Upper lobe of right lung (tissue), 1 donor: Measurements from ENCODE around the gene CES1. TPM values are rescaled to one million over a fixed set of nuclear protein-coding genes. Genes with fewer than 3 reads are reported as not detected.

Experiments used
- ATAC-seq: fragments of 200-7000 bp; cut with Tn5 transposase; one replicate; pipeline ENCODE4 v1.9.1; 2020; ENCODE audit warnings: mild to moderate bottlenecking, moderate library complexity
- DNase-seq: peaks from one replicate; pipeline ENCODE4 v3.0.0-alpha.2; 2020
- H3K27ac ChIP-seq: fragments of 200-600 bp; one replicate; pipeline ENCODE4 v1.8.0; 2022
- H3K27me3 ChIP-seq: fragments of 200-600 bp; one replicate; pipeline ENCODE4 v1.8.0; 2022; ENCODE audit warnings: mild to moderate bottlenecking
- H3K36me3 ChIP-seq: fragments of 200-600 bp; one replicate; pipeline ENCODE4 v1.8.0; 2022
- H3K4me1 ChIP-seq: fragments of 200-600 bp; one replicate; pipeline ENCODE4 v1.8.0; 2022
- H3K4me3 ChIP-seq: fragments of 200-600 bp; one replicate; pipeline ENCODE4 v1.8.0; 2022; ENCODE audit warnings: mild to moderate bottlenecking
- H3K9me3 ChIP-seq: fragments of 200-600 bp; one replicate; pipeline ENCODE4 v1.8.0; 2022
- intact Hi-C: fragments of 100-400 bp; cut with DNase I; formaldehyde crosslinking; loops from one replicate; pipeline ENCODE4 v1.11.0; 2022
- long read RNA-seq: library from polyadenylated mRNA; unstranded; transcript quantifications from one replicate; pipeline ENCODE4 v2.0.0, GENCODE V29; 2021
- total RNA-seq: library from RNA; stranded (reverse); fragmentation: NEBNext Ultra II Directional; extraction: Animal tissue kit (Norgen Biotek cat#: 25700); gene quantifications from one replicate; pipeline ENCODE4 v1.2.1, GENCODE V29; 2021
- TF ChIP-seq, protein P1 (sequence below): fragments of 200-600 bp; IDR thresholded peaks from one replicate; pipeline ENCODE4 v1.8.0; 2022; ENCODE audit warnings: antibody characterized with exemption
- donor health status: DM: no; HTN: yes; CAD: no; lungs with severe emphysema.

Gene CES1
- 293 TPM for total RNA-seq
- long read RNA-seq, transcript CES1-203 (14 exons, 2,178 nt): minor isoform, 43 of 418 reads
- long read RNA-seq, transcript CES1-202 (14 exons, 1,835 nt): major isoform, 142 of 418 reads
- long read RNA-seq, transcript CES1-201 (14 exons, 2,006 nt): minor isoform, 118 of 418 reads
- long read RNA-seq, partial matches to known transcripts: 37 of 418 reads
- long read RNA-seq, other reads (novel, unspliced or antisense): 78 of 418 reads

DNA sequence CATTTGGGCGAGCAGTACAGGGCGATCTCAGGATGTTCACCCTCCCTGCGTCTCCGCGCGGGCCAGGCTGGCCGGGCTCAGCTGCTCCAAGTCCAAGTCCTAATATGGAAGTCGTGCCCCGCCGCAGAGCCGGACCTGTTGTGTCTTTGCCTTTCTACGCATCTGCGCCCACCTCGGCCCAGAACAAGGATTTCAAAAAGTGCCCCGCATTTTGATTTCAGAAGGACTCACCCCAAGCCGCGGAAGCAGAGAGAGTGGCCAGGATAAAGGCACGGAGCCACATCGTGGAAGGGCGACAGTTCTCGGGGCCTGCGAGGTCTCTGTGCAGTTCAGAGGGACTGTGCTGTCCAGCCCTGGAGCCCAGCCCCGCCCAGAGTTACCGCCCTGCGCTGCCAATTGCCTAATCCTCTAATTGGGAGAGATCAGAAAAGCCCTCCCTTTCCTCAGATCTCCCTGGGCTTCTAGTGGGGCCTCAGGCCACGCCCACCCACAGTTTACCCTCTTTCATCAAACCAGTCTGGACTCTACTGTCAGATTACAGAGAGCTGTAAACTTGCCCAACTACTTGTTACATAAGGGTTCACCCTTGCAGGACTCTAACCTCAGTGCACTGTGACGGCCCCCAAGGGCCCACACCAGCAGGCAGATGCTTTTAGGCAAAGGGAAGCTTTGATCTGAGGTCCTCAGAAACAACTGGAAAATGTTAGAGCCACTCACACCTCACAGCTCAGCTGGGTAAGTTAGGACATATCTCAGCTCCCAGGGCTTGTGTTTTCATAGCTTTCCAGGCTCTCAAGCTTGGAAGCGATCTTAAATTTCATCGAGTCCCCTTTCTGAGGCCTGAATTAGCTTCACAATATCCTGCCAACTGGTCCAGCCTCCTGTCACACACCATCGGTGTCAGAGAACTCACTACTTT lies at the start of gene CES1:
CES1 (minus strand) TSS at position 324 of the 919 bp plus-strand sequence; CDS start at position 283, 41 bp downstream.
- peak; percentile 91 for ATAC-seq
- Histone ChIP-seq H3K36me3 (no peaks in the 10 kb centered on the region), H3K9me3 (no peaks in the 10 kb centered on the region), H3K27ac (peak within 1 kb of the TSS; percentile 85), H3K27me3 (no peaks in the 10 kb centered on the region), H3K4me3 (peak within 1 kb of the TSS; percentile 42), H3K4me1 (peaks cover 23% of the 10 kb centered on the region)
- peak; percentile 94 for DNase-seq
- intact Hi-C loops: no loop called here
- TF ChIP-seq, protein P1, sequence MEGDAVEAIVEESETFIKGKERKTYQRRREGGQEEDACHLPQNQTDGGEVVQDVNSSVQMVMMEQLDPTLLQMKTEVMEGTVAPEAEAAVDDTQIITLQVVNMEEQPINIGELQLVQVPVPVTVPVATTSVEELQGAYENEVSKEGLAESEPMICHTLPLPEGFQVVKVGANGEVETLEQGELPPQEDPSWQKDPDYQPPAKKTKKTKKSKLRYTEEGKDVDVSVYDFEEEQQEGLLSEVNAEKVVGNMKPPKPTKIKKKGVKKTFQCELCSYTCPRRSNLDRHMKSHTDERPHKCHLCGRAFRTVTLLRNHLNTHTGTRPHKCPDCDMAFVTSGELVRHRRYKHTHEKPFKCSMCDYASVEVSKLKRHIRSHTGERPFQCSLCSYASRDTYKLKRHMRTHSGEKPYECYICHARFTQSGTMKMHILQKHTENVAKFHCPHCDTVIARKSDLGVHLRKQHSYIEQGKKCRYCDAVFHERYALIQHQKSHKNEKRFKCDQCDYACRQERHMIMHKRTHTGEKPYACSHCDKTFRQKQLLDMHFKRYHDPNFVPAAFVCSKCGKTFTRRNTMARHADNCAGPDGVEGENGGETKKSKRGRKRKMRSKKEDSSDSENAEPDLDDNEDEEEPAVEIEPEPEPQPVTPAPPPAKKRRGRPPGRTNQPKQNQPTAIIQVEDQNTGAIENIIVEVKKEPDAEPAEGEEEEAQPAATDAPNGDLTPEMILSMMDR: no peak

DNA sequence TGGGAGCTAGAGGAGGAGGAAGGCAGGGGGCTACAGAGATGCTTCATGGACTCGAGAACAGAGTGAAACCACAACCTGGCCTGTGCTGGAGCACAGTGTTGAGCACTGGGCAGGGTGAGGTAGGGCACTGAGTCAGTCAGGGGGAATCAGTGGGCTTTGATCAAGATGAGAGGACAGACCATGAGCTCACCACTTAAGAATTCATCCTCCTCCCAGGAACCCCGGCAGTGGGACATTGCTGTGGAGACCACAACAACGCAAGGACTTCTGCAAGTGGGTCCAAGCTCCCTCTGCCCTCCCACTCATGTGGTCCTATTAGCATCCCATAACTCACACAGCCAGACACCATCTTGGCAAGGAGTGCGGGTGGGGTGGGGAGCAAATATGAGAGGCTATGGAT lies 44.0 kb upstream of the CES1 start:
- DNase-seq (no peak), ATAC-seq (no peak)
- Histone ChIP-seq H3K4me3 (no peak overlapping the region), H3K27ac (no peak overlapping the region), H3K36me3 (no peaks in the 10 kb centered on the region), H3K4me1 (no peaks in the 10 kb centered on the region), H3K27me3 (no peaks in the 10 kb centered on the region), H3K9me3 (no peaks in the 10 kb centered on the region)
- TF ChIP-seq, protein P1: no peak
- intact Hi-C loops: no loop called here

DNA sequence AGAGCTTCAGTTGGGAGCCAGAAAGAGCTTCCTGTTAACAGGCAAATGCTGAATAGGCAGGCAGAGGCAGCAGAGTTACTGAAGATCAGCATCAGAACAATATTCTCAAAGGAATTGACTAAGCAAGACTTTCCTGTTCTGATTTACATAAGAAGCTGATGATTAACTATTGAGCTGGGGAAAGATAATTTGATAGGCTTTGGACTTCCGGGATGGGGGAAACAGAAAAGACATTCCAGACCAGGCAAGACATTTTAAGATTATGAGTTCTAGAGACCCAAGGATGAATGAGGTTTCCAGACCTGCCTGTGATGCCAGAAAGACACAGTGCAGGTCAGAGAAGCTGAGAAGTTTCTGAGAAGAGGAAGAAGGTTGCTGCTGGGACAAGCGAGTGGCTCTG lies 42.4 kb upstream of the CES1 start, which contains the start of gene CES5A:
CES5A (minus strand) TSS at position 101 of the 400 bp plus-strand sequence. CDS start 152 bp downstream, outside the sequence.
- TF ChIP-seq, protein P1: no peak
- Histone ChIP-seq H3K4me3 (no peak within 1 kb of the TSS), H3K4me1 (no peaks in the 10 kb centered on the region), H3K9me3 (no peaks in the 10 kb centered on the region), H3K27ac (no peak within 1 kb of the TSS), H3K36me3 (no peaks in the 10 kb centered on the region), H3K27me3 (no peaks in the 10 kb centered on the region)
- ATAC-seq (no peak), DNase-seq (no peak)
- intact Hi-C loops: no loop called here

DNA sequence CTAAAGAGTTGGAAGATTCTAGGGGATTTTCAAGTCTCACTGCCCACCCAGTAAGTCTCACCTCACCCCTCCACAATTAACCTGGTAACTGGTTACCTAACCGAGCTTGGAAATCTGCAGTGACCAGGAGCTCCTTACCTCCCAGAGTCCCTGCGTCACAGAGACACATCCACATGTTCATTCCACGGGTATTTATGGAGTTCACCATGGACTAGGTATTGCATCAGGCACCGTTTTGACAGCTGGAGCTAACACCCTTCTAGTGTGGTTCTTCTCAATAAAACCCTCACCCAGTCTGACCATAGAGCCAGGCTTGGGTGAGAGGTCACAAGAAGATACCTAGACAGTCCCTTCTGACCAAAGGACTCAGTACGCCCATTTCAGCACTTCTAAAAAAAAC lies 40.2 kb upstream of the CES1 start:
- ATAC-seq (no peak), DNase-seq (no peak)
- intact Hi-C loops: no loop called here
- H3K27ac ChIP-seq: no peak overlapping the region
- H3K36me3 ChIP-seq: no peaks in the 10 kb centered on the region
- TF ChIP-seq, protein P1: no peak
- H3K4me3 ChIP-seq: no peak overlapping the region
- no peaks in the 10 kb centered on the region for H3K4me1 ChIP-seq
- H3K9me3 ChIP-seq: no peaks in the 10 kb centered on the region
- no peaks in the 10 kb centered on the region for H3K27me3 ChIP-seq

DNA sequence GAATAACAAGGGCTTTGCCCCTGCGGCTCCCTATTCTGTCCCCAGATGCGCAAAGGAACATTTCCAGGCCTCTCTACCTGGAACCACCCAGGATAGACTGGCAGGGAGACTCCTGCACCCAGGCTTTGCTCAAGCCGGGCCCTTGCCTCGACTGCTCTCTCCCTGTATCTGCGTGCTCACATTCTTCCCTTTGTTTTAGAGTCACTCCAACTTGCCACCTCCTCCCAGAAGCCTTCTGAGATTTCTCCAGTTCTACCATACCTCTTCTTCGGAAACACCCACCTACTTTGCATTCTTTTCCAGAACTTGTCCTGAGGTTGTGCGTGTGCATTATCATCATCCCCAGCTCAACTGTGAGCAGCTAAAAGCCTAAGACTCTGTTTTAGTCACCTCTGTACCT lies 39.2 kb upstream of the CES1 start:
- intact Hi-C loops: no loop called here
- no peaks in the 10 kb centered on the region for H3K27me3 ChIP-seq
- no peak for DNase-seq
- no peaks in the 10 kb centered on the region for H3K9me3 ChIP-seq
- no peaks in the 10 kb centered on the region for H3K36me3 ChIP-seq
- H3K27ac ChIP-seq: no peak overlapping the region
- ATAC-seq: no peak
- TF ChIP-seq, protein P1: no peak
- H3K4me1 ChIP-seq: no peaks in the 10 kb centered on the region
- no peak overlapping the region for H3K4me3 ChIP-seq
